Measurements from ENCODE around the gene SEL1L2.
"Not testable (repeated sequence)": the region's sequence is repeated elsewhere in the genome, so short reads cannot be mapped to it uniquely, and the experiment has no call there.

SEL1L2 gene, protein sequence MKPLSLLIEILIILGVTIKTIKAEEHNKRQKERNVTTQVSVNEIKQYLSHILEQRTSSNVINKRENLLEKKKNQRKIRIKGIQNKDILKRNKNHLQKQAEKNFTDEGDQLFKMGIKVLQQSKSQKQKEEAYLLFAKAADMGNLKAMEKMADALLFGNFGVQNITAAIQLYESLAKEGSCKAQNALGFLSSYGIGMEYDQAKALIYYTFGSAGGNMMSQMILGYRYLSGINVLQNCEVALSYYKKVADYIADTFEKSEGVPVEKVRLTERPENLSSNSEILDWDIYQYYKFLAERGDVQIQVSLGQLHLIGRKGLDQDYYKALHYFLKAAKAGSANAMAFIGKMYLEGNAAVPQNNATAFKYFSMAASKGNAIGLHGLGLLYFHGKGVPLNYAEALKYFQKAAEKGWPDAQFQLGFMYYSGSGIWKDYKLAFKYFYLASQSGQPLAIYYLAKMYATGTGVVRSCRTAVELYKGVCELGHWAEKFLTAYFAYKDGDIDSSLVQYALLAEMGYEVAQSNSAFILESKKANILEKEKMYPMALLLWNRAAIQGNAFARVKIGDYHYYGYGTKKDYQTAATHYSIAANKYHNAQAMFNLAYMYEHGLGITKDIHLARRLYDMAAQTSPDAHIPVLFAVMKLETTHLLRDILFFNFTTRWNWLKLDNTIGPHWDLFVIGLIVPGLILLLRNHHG

GRCh38 chr20:13990465-13990864 lies at the start of gene SEL1L2:
TSS of gene SEL1L2 (minus strand) at chr20:13990614. CDS start at chr20:13990534, 80 bp downstream.
- no peak for DNase-seq (ENCODE audit: low read depth in 2 of 2)

DNA sequence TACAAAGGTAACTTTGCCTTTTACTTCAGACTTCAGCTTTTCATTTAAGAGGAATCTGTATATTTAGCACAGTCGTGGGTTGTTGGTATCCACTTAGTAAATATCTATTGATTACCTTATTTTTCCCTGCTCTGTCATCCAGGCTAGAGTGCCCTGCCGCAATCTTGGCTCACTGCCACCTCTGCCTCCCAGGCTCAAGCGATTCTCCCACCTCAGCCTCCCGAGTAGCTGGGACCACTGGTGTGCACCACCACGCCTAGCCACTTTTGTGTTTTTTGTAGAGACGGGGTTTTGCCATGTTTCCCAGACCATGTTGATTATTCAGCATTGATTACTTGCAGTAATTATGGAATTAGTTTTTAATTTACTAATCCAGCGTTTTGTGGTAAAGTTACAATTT lies 46.2 kb upstream of the SEL1L2 start:
- DNase-seq (ENCODE audit: low read depth in 2 of 2): no peak

- no peak for DNase-seq (ENCODE audit: low read depth in 2 of 2)
Observed at GRCh38 chr20:14033310-14033709, 42.9 kb upstream of the SEL1L2 start.

DNA sequence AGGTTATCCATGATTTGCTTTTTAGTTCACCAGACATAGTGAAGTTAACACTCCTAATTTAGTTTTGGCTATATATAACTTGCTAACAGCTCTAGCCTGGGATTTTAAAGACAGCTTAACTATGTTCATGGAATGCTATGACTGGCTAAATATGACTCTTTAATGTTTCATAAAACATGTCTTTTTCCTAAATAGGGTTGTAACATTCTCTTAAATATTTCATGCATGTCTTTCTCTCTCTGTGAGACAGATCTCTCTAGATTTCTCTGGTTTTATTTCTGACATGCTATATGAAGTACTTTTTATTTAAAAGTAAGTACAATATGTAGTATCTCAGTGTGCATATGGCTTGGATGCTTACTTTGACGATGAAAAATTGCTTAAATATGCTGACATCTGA lies 40.6 kb upstream of the SEL1L2 start:
- DNase-seq (ENCODE audit: low read depth in 2 of 2): no peak

- DNase-seq (ENCODE audit: low read depth in 2 of 2): no peak
Observed at GRCh38 chr20:14012671-14013070, 22.3 kb upstream of the SEL1L2 start.

DNA sequence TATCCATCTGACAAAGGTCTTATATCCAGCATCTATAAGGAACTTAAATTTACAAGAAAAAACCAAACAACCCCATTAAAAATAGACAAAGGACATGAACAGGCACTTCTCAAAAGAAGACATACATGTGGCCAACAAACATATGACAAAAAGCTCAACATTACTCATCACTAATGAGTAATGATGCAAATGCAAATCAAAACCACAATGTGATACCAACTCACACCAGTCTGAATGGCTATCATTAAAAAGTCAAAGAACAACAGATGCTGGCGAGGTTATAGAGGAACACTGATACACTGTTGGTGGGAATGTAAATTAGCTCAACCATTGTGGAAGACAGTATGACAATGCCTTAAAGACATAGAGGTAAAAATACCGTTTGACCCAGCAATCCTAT lies 18.8 kb upstream of the SEL1L2 start:
- no peak for DNase-seq (ENCODE audit: low read depth in 2 of 2)

- no peak for DNase-seq (ENCODE audit: low read depth in 2 of 2)
Observed at GRCh38 chr20:14005996-14006395, 15.6 kb upstream of the SEL1L2 start.

- DNase-seq (ENCODE audit: low read depth in 2 of 2): no peak
Observed at GRCh38 chr20:14000917-14001316, 10.5 kb upstream of the SEL1L2 start.

- DNase-seq (ENCODE audit: low read depth in 2 of 2): no peak
Observed at GRCh38 chr20:13996265-13996664, 5.9 kb upstream of the SEL1L2 start.

DNA sequence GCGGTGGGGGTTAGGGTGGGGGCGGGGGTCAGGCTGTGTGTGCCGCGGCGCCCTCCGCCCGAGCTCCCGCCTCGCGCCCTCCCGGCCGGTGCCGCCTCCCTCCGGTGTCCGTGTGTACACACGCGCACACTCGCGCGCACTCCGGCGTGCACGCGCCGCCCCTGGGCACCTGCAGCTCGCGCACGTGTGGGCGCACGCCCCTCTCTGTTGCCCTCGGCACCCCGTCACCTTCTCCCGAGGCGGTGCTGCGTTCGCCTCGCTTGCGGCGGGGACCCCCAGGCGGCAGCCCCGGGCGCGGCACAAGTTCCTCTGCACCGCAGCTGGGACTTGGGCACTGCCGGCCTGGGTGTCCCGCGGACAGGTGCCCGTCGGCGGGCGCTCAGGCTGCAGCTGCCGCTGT lies 5.4 kb upstream of the SEL1L2 start:
- no peak for DNase-seq (ENCODE audit: low read depth in 2 of 2)

DNA sequence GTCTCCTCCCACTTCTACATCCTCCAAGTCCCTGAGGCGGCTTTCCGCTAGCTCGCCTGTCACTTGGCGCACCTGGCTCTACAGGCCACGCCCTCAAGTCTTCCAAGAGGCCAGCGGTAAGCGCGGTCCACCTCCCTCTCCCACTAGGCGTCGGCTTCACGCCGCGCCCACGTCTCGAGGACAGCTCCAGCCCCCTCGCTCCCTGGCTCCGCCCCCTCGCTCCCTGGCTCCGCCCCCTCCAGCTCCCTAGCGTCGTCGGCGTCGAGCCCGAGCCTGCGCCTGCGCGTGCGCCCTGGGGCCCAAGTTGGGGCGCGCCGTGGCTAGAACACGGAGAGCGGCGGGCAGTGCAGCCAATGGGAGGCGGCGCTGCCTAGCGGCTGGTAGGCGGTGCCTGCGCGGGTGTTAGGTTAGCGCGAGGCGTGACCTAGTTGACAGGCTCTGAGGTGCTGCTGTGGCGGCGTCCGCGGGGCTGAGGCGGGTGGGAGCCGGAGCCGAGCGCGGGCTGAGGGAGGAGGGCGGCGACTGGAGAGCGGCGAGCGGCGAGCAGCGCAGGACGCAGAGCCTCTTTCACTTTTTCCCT lies 4.8 kb upstream of the SEL1L2 start, which contains the start of gene MACROD2:
Gene MACROD2, plus strand, starts transcription at position 431 of the 580 bp plus-strand sequence.
- DNase-seq (ENCODE audit: low read depth in 2 of 2): peak; percentile 1 to 3

DNA sequence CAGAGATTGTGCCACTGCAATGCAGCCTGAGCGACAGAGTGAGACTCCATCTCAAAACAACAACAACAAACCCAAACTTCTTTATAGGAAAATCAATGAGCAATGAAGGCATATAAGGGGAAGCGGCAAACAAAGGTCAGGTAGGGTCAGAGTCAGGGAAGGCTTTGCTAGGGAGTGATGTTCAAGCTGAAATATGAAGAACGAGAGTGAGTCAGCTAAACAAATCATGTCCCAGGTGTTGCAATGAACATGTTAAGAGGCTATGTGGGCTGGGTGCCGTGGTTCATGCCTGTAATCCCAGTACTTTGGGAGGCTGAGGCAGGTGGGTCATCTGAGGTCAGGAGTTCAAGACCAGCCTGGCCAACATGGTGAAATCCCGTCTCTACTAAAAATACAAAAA lies 1.5 kb upstream of the SEL1L2 start:
- DNase-seq (ENCODE audit: low read depth in 2 of 2): not testable (repeated sequence)

DNA sequence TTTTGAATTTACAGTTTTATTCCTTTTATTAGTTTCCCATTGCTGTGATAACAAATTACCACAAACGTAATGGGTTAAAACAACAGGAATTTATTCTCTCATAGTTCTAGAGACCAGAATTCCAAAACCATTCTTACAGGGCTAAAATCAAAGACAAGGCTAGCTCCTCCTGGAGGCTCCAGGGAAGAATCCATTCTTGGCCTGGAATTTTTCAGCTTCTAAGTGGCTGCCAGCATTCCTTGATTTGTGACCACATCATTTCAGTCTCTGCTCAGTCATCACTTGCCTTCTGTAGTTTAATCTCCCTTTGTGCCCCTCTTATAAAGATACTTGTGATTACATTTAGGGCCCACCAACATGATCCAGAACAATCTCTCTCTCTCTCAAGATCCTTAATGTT lies 897 bp upstream of the SEL1L2 start:
- DNase-seq (ENCODE audit: low read depth in 2 of 2): no peak

- no peak for DNase-seq (ENCODE audit: low read depth in 2 of 2)
Observed at GRCh38 chr20:13984211-13984610, 6.2 kb downstream of the SEL1L2 start.

GRCh38 chr20:13960525-13960924 lies 29.9 kb downstream of the SEL1L2 start:
- no peak for DNase-seq (ENCODE audit: low read depth in 2 of 2)

- DNase-seq (ENCODE audit: low read depth in 2 of 2): no peak
Observed at GRCh38 chr20:13960119-13960518, 30.3 kb downstream of the SEL1L2 start.

GRCh38 chr20:13953227-13953626 lies 37.2 kb downstream of the SEL1L2 start:
- no peak for DNase-seq (ENCODE audit: low read depth in 2 of 2)

DNA sequence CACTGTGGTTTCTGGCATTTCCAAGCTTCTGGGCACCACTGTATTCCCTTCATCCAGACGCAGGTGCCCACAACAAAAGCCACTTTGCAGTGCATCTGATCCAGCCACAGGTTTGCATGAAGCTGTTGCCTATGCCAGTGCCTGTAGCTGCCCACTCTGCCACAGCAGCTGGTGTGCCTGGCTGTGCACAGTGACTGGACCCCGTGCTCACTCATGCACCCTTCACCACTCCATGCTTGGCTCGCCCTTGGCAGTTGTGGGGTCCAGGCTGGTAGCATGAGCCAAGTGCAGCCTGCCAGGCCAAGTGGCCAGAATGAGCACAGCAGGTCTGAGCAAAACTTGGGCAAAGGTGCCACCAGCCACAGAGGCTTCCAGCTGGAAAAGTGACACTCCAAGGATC lies 42.7 kb downstream of the SEL1L2 start:
- DNase-seq (ENCODE audit: low read depth in 2 of 2): no peak

DNA sequence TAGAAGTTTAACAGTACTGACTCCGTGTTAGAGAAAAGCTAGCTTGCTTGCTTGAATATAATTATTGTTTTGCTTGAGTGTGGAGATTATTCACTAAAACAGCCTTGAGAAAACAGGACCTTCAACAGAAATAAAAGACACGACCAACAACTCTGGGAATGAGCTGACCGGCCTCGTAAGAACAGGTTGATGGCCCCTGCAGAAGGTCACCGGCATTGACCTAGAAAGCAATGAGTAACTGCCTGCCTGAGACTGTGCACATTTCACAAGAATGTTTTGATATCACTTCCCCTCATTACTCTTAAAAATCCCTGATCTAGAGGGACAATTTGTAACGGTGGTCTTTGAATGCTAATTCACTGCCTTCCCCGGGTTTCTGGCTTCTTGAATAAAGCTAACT lies 49.4 kb downstream of the SEL1L2 start:
- no peak for DNase-seq (ENCODE audit: low read depth in 2 of 2)

DNA sequence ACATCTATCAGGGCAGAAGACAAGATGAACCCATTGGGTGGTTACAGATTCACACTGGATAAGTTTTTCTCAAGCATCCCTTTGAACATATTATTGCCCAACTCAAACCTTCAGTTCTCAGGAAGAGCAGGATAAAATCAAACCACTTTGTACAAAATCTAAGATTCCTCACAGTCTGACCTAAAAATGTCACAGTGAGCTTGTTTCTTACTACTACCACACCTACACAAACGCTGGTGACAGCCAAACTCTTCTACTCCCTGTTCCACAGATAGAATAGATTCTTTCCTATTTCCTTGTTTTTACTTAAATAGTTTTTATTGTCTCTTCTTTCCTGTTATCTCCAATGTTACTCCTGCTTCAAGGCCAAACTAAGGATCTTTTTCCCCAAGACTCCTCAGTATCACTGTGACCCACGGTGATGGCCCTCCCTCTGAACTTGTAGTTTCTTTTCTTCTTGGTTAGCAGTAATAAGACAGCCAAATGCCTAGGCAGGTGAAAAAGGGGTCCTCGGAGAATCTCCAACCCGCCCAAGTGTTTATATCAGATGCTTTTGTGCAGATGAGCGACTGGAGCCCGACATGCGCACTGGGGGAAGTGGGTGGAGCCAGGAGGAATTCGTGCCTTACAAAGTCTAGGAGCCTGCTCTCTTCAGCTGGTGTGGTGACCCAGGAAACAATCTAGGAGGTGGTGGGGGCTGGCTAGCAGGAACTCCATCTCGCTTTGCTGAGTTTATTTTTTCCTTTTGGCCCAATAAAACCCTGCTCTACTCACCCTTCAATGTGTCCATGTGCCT lies 53.4 kb downstream of the SEL1L2 start:
- DNase-seq (ENCODE audit: low read depth in 2 of 2): no peak

DNA sequence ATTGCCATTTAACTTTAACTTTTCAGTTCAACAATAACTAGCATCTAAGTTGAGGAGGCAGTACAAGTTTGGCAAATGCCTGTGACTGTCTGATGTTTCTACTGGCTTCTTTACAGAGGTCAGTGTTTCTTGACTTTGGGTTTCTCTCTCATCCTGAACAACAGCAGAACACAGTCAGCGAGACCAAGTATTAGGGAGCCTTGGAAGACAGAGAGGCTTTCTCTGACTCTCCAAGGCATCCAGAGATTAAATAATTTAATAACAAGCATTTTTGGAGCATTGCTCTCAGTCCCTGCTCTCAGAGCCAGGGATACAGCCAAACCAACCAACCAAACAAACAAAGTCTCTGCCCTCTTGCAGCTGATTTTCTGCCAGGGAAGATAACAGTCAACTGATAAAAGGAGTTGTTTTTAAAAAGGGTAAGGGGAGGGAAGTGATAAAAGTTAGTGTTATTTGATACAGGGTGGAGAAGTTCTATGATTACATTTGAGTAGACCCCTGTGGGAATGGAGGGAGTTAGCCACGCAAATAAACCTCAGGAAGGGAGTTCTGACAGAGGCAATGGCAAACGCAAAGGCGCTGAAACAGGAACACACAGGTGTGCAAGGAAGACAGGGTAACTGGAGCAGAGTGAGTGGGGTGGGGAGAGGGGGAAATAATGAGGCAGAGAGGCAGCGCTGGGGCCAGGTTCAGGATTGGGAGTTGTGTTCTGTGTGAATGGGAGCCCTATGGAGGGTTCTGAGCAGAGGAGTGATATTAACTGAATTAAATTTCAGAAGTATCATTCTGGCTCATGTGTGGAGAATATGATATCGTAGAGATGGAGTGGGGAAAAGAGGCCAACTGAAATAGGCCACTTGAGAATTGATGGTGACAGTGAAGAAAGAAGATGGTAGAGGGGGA lies 55.2 kb downstream of the SEL1L2 start:
- DNase-seq (ENCODE audit: low read depth in 2 of 2): no peak

All from stimulated activated CD8-positive, alpha-beta memory T cell treated with anti-CD3 and anti-CD28 coated beads, Interleukin-15, amount 100 ng/mL, for 4 hours (primary cell).